GM12892 (cell line): Measurements from ENCODE around the gene ATXN1.
"Not testable (repeated sequence)": the region's sequence is repeated elsewhere in the genome, so short reads cannot be mapped to it uniquely, and the experiment has no call there.

Source experiments
- DNase-seq: peaks from one replicate; pipeline ENCODE4 v3.0.0; 2011; ENCODE audit not compliant: insufficient read length
- FAIRE-seq: peaks from 2 replicates; lab custom pipeline; 2011; peaks lifted over from hg19 to GRCh38; lab: Jason Lieb, UNC
- POLR2A ChIP-seq: IDR thresholded peaks from 2 replicates; pipeline ENCODE4 v1.6.1; 2011; ENCODE audit warnings: low read depth, low read length, control low read depth
- POLR2AphosphoS5 ChIP-seq: IDR thresholded peaks from 2 replicates; pipeline ENCODE4 v1.6.1; 2011; ENCODE audit warnings: low read depth, low read length, control low read depth
- TAF1 ChIP-seq: IDR thresholded peaks from 2 replicates; pipeline ENCODE4 v1.6.1; 2011; ENCODE audit warnings: low read depth, mild to moderate bottlenecking, control low read depth, low read length, borderline replicate concordance

The ATXN1 gene

GRCh38 chr6:16720861-16721260, 40.4 kb downstream of the ATXN1 start:
- no peak for FAIRE-seq
- no peak for DNase-seq
- TF ChIP-seq POLR2A = no peak
- no peak for TF ChIP-seq POLR2AphosphoS5
- no peak for TF ChIP-seq TAF1

GRCh38 chr6:16719488-16719887, 41.8 kb downstream of the ATXN1 start:
- no peak for FAIRE-seq
- TF ChIP-seq POLR2A = no peak
- no peak for TF ChIP-seq POLR2AphosphoS5
- no peak for TF ChIP-seq TAF1
- DNase-seq = no peak

GRCh38 chr6:16718356-16718755, 42.9 kb downstream of the ATXN1 start:
- FAIRE-seq (no peak), DNase-seq (no peak)
- no peak for TF ChIP-seq TAF1
- TF ChIP-seq POLR2A = no peak
- TF ChIP-seq POLR2AphosphoS5 = no peak

DNA sequence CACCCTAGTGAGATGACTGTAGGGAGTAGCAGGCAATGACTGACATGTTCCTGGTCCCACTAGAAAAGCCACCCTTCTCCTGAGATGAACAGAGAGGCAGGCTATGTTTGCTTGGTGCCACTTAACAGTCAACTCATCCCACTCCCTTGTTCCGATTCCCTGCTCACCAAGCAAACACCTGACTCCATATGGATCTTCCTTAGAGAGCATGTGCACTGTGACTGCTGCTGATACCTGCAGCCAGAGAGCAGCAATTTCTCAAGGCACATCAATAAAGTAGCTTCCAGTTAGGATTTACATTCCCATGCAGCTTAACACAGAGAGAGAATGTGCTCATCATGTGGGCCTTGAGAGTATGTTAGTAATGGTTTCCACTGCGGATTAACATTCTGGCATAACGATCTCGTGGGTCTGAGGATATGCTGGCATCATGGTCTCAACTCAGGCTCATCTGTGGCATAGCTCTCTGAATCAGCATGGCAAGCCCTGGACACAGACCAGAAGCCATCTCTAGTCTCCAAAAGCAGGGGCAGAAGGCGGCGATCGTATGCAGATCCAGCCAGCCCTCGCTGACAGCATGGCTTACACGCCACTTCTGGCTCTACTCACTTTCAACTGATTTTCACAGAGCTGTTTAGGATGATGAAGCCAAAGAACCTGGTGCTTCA, 43.9 kb downstream of the ATXN1 start:
- TF ChIP-seq POLR2A (no peak), POLR2AphosphoS5 (no peak), TAF1 (no peak)
- FAIRE-seq (no peak), DNase-seq (no peak)

- no peak for TF ChIP-seq TAF1
- TF ChIP-seq POLR2AphosphoS5 = no peak
- TF ChIP-seq POLR2A = no peak
- DNase-seq (no peak), FAIRE-seq (no peak)
Measured at GRCh38 chr6:16716321-16716858, 44.9 kb downstream of the ATXN1 start.

GRCh38 chr6:16713597-16713996, 47.7 kb downstream of the ATXN1 start:
- no peak for FAIRE-seq
- TF ChIP-seq TAF1 (no peak), POLR2AphosphoS5 (no peak), POLR2A (no peak)
- DNase-seq = no peak

DNA sequence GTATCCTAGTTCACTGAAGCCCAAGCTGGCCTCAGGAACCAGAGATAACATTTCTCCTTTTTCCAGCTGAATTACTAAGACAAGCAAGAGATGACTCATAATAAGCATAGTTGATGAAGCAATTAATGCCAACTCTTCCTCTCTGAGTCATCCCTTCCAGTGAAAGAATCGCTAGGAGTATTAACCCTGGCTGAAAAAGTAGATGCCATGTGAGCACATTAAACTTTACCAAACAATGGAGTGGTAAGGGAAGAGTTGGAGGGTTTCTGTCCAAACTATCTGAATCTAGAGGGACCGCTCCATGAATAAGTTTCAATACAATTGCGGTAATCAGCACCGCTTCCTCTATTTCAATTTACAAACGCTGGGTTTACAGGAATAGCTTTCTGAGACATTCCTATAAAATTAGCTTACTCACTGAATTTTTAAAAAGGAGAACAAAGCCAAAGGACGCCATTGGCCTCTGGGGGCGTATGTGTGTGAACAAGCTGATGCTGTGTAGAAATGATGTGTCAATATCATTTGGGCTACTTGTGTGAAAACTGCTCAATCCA, 48.3 kb downstream of the ATXN1 start:
- DNase-seq (no peak), FAIRE-seq (no peak)
- TF ChIP-seq TAF1 (no peak), POLR2A (no peak), POLR2AphosphoS5 (no peak)

GRCh38 chr6:16712255-16712930, 48.9 kb downstream of the ATXN1 start:
- TF ChIP-seq TAF1 (no peak), POLR2A (no peak), POLR2AphosphoS5 (no peak)
- FAIRE-seq (peak; percentile 9), DNase-seq (no peak)

- TF ChIP-seq POLR2AphosphoS5 = no peak
- TF ChIP-seq POLR2A = no peak
- no peak for TF ChIP-seq TAF1
- FAIRE-seq (no peak), DNase-seq (no peak)
Measured at GRCh38 chr6:16711546-16712254, 49.6 kb downstream of the ATXN1 start.

- FAIRE-seq (peak; percentile 62), DNase-seq (no peak)
- TF ChIP-seq POLR2AphosphoS5 (no peak), TAF1 (no peak), POLR2A (no peak)
Measured at GRCh38 chr6:16706911-16707783, 54.1 kb downstream of the ATXN1 start.

- DNase-seq, FAIRE-seq: not testable (repeated sequence)
Measured at GRCh38 chr6:16706491-16706890, 54.8 kb downstream of the ATXN1 start.
